Stomach (tissue), 9 donors: ENCODE measurements around the gene PPIL6. TPM values are rescaled to one million over a fixed set of nuclear protein-coding genes. Genes with fewer than 3 reads are reported as not detected.

Source experiments
- DNase-seq, 2 donors: peaks; one replicate each; pipeline versions ENCODE4 v3.0.0 to v3.0.0-alpha.2; 2013 to 2019
- H3K27ac ChIP-seq, 5 donors: fragments of 200-600 bp in 4 of 5; sonication (generic) in 4 of 5; one replicate each; pipeline ENCODE4 v1.5.1; 2013 to 2019; ENCODE audit warnings: mild to moderate bottlenecking in 1 of 5, moderate library complexity in 1 of 5
- H3K27me3 ChIP-seq, 3 donors: fragments of 200-600 bp; sonication (generic); one replicate each; pipeline ENCODE4 v1.5.1; 2017 to 2019; ENCODE audit warnings: mixed run types in 1 of 3
- H3K36me3 ChIP-seq, 4 donors: fragments of 200-600 bp; sonication (generic); 1 replicate in 3 of 4; 2 replicates in 1 of 4; pipeline ENCODE4 v1.5.1; 2016 to 2019
- H3K4me1 ChIP-seq, 4 donors: fragments of 200-600 bp; sonication (generic); one replicate each; pipeline ENCODE4 v1.5.1; 2016 to 2019
- H3K4me3 ChIP-seq, 4 donors: fragments of 200-600 bp; sonication (generic) in 3 of 4; one replicate each; pipeline ENCODE4 v1.5.1; 2016 to 2019; ENCODE audit warnings: mild to moderate bottlenecking in 1 of 4
- H3K9me3 ChIP-seq, 4 donors: fragments of 200-600 bp; sonication (generic); one replicate each; pipeline ENCODE4 v1.5.1; 2016 to 2019
- EP300 ChIP-seq: sonication (generic); formaldehyde crosslinking; IDR thresholded peaks from one replicate; pipeline ENCODE4 v1.6.1; 2017; ENCODE audit warnings: antibody characterized with exemption
- POLR2A ChIP-seq, 4 donors: fragments of 450-650 bp; IDR thresholded peaks; one replicate each; pipeline ENCODE4 v1.6.1; 2016; ENCODE audit warnings: antibody characterized with exemption in 4 of 4, control low read depth in 2 of 4, mild to moderate bottlenecking in 1 of 4, moderate library complexity in 1 of 4
- POLR2AphosphoS5 ChIP-seq, 3 donors: sonication (generic); formaldehyde crosslinking; IDR thresholded peaks; one replicate each; pipeline ENCODE4 v1.6.1; 2016; ENCODE audit warnings: antibody characterized with exemption in 3 of 3
- WGBS, 5 donors: extraction: QIAGEN DNeasy Blood & Tissue Kit in 3 of 5; methylation state at CpG; one replicate each; pipeline versions ENCODE4 v1.1.5 to v1.1.7; 2013 to 2018; 5-methylcytosine and 5-hydroxymethylcytosine counted together
- intact Hi-C: fragments of 100-400 bp; cut with DNase I; formaldehyde crosslinking; loops from one replicate; pipeline ENCODE4 v1.15.1; 2023; ENCODE audit warnings: low total_unique reads
- polyA plus RNA-seq, 3 donors: library from polyadenylated mRNA; stranded (reverse); fragments of 200-250 nt; gene quantifications; one replicate each; pipeline ENCODE4 v1.2.3, GENCODE V29; 2013
- total RNA-seq, 5 donors: library from RNA; depleted of rRNA; stranded (reverse); fragments of >200 nt; gene quantifications; one replicate each; pipeline versions ENCODE4 v1.1.0 to v1.2.3, GENCODE V29; 2014 to 2016
- TF ChIP-seq, protein P1 (sequence below), 7 experiments: fragments of 450-650 bp in 4 of 7; fragments of 200-600 bp in 3 of 7; sonication (generic) in 3 of 7; IDR thresholded peaks; one replicate each; pipeline ENCODE4 v1.5.1; 2016 to 2019; ENCODE audit warnings: antibody characterized with exemption in 7 of 7, control low read depth in 2 of 7, mild to moderate bottlenecking in 1 of 7
- donor health status: healthy with polysubstance abuse.
- donor health status: Bipolar disorder and iron deficiency.
- donor health status: healthy.

Gene PPIL6
- total and polyA plus RNA-seq, 8 donors: 1.0 to 8.6 (median 3.0) TPM; not detected in 2

DNA sequence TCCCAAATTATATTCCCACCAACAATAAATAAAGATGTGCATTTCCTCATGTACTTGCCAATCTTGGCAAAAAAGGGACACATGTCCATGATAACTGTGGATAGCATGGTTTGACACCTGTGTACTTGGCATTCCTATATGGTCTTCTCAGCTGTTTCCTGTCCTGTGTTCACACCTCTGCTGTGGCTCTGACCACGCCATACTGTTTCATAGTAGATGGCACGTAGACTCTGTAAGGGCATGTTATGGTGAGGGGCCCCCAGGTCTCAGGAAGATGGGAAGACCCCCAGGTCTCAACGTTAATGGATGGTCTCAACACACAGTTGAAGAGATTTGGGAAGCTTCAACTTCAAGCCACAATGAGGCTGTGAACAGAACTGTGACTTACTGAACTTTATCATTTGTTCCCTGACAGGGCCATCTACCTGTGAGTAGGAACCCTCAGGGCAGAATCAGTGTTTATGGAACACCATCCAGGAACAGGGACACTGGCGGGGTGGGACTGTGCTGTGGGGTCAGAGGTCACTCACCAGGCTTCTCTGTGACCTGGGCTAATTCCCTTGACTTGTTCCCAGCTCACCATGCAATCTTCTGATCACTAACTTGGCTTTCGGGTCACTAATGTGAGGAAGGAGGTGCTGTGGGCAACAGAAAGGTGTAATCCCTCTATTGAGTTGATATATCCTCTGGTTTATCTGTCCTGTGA lies 30.8 kb upstream of the PPIL6 start:
- intact Hi-C loops: no loop called here
- TF ChIP-seq, protein P1, sequence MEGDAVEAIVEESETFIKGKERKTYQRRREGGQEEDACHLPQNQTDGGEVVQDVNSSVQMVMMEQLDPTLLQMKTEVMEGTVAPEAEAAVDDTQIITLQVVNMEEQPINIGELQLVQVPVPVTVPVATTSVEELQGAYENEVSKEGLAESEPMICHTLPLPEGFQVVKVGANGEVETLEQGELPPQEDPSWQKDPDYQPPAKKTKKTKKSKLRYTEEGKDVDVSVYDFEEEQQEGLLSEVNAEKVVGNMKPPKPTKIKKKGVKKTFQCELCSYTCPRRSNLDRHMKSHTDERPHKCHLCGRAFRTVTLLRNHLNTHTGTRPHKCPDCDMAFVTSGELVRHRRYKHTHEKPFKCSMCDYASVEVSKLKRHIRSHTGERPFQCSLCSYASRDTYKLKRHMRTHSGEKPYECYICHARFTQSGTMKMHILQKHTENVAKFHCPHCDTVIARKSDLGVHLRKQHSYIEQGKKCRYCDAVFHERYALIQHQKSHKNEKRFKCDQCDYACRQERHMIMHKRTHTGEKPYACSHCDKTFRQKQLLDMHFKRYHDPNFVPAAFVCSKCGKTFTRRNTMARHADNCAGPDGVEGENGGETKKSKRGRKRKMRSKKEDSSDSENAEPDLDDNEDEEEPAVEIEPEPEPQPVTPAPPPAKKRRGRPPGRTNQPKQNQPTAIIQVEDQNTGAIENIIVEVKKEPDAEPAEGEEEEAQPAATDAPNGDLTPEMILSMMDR (IDR thresholded peaks at IDR 0.05): no peak
- TF ChIP-seq POLR2AphosphoS5 (IDR thresholded peaks at IDR 0.05): no peak
- no peak for TF ChIP-seq EP300
- no peak for TF ChIP-seq POLR2A (IDR thresholded peaks at IDR 0.05)
- no peak overlapping the region for H3K4me3 ChIP-seq
- no peaks in the 10 kb centered on the region for H3K27me3 ChIP-seq
- H3K36me3 ChIP-seq: peaks cover 42 to 99% (median 95%) of the 10 kb centered on the region in 4 donors
- WGBS, 5 donors: 87 to 94% (median 90%) methylated on average over 4 to 5 of the region's 5 CpGs
- H3K9me3 ChIP-seq: no peaks in the 10 kb centered on the region
- no peak for DNase-seq
- H3K4me1 ChIP-seq: peaks cover 2 to 28% (median 12%) of the 10 kb centered on the region in 4 donors
- H3K27ac ChIP-seq: no peak overlapping the region

DNA sequence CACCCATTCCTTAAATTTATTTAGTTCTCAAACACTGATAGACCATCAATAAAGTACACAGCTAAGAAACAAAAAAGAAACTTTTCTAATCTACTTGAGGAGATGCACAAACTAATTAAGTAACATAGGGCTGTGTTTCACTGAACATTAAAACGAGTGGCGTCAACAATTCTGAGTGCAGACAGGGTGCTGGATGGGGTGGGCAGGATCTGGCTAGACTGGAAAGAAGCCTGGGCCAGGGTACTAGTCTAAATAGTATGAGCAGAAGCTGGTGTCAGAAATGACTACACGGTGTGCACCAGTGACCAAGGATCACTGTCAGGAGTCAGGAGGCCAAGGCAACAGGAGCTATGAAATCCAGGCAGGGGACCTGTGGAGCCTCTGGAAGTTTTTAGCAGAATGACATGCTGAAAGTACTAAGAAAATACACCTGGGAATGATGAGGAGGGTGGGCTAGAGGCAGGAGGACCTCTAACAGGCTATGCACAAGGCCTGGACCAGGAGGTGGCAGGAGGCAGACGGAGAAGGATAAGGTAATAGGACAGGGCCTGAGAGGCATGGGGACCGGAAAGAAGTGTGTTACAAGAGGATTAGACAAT lies 29.3 kb upstream of the PPIL6 start:
- 83 to 90% (median 87%) methylated on average over 5 of the region's 5 CpGs for WGBS, 5 donors
- H3K36me3 ChIP-seq: peaks cover 45 to 99% (median 94%) of the 10 kb centered on the region in 4 donors

DNA sequence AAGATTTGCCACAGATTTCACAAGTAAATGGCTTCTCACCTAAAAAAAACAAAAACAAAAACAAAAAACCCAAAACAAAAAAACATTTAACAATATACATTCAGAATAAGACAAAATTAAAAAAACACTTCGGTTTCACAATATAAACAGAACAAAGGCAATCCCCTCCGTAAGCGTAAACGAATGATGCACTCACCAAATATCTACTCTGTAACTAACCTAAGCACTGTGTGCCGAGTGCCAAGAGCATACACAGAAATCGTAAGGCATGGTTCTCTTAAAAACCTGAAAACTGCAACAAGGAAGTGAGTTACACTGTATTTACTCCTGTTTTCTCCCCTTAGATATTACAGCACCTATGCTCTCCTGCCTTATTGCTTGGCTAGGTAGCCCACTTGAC lies 27.3 kb upstream of the PPIL6 start:
- DNase-seq: no peak
- H3K9me3 ChIP-seq: no peaks in the 10 kb centered on the region
- H3K36me3 ChIP-seq: peaks cover 36 to 91% (median 79%) of the 10 kb centered on the region in 4 donors
- no peak overlapping the region for H3K4me3 ChIP-seq
- no peaks in the 10 kb centered on the region for H3K27me3 ChIP-seq
- TF ChIP-seq EP300: no peak
- no peak for TF ChIP-seq POLR2A (IDR thresholded peaks at IDR 0.05)
- TF ChIP-seq, protein P1 (IDR thresholded peaks at IDR 0.05): no peak
- no peak for TF ChIP-seq POLR2AphosphoS5 (IDR thresholded peaks at IDR 0.05)
- 68 to 81% (median 76%) methylated on average over 6 of the region's 6 CpGs for WGBS, 5 donors
- H3K4me1 ChIP-seq: peaks cover 12 to 28% (median 15%) of the 10 kb centered on the region in 4 donors
- intact Hi-C loops: no loop called here
- H3K27ac ChIP-seq: no peak overlapping the region

More for the DNA sequence above, 29.3 kb upstream of the PPIL6 start:
- no peak for DNase-seq
- intact Hi-C loops: no loop called here
- no peaks in the 10 kb centered on the region for H3K27me3 ChIP-seq
- peaks cover 12 to 28% (median 15%) of the 10 kb centered on the region in 4 donors for H3K4me1 ChIP-seq
- H3K27ac ChIP-seq: no peak overlapping the region
- H3K4me3 ChIP-seq: no peak overlapping the region
- no peaks in the 10 kb centered on the region for H3K9me3 ChIP-seq
- TF ChIP-seq EP300 (no peak), POLR2AphosphoS5 (IDR thresholded peaks at IDR 0.05) (no peak), POLR2A (IDR thresholded peaks at IDR 0.05) (no peak)
- TF ChIP-seq, protein P1 (IDR thresholded peaks at IDR 0.05): no peak

DNA sequence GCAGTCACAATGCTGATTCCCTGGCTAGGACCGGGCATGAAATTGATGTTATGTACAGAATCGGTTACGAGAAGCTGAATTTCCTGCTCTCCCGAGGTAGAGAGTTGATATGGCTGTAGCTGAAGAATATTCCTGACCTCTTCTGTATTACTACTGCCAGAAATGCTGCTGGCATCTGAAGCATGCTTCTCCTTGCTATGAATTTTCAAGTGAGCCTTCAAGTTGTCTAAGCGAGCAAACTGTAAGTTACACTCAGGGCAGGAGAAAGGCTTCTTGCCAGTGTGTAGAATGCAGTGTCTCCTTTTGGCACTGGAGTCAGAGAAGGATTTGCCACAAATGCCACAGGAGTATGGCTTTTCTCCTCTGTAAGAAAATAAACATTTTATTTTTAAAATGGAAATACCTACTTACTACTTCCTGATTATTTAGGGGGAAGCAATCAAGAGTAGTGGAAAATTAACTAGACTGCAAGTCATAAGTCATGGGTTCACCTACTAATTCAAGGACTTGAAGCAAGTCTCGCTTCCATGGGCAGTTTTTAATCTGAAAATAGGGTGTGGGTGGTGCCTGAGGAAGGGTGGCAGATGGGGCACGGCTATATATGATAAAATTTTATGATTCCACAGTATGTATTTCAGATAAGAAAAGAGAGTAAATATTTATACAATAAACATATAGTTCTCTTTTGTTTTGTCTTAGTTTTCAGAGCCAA lies 25.9 kb upstream of the PPIL6 start:
- no peak overlapping the region for H3K4me3 ChIP-seq
- H3K9me3 ChIP-seq: no peaks in the 10 kb centered on the region
- peaks cover 31 to 88% (median 76%) of the 10 kb centered on the region in 4 donors for H3K36me3 ChIP-seq
- WGBS, 5 donors: 44 to 61% (median 48%) methylated on average over 7 of the region's 7 CpGs
- TF ChIP-seq POLR2AphosphoS5 (IDR thresholded peaks at IDR 0.05) (peak in 1 of 3 donors; percentile 21), POLR2A (IDR thresholded peaks at IDR 0.05) (no peak)
- no peaks in the 10 kb centered on the region for H3K27me3 ChIP-seq
- H3K4me1 ChIP-seq: peaks cover 12 to 28% (median 15%) of the 10 kb centered on the region in 4 donors
- no peak for DNase-seq
- peak overlapping the region; percentile 44 to 80 (median 65) for H3K27ac ChIP-seq
- intact Hi-C loops: no loop called here
